Hematopoietic multipotent progenitor cell treated with erythropoietin and hydrocortisone succinate and interleukin-3 and kit ligand, for 17 days (in vitro differentiated cells): ENCODE data around the gene RABEP2.
"Not testable (repeated sequence)": the region's sequence is repeated elsewhere in the genome, so short reads cannot be mapped to it uniquely, and the experiment has no call there.

Source experiments
- DNase-seq: peaks from one replicate; pipeline ENCODE4 v3.0.0-alpha.2; 2015; ENCODE audit warnings: low spot score

Gene RABEP2

GRCh38 chr16:28924762-28925385 lies at the start of gene RABEP2:
TSS of gene RABEP2 (minus strand) at chr16:28925238. CDS start at chr16:28925163, 75 bp downstream.
- DNase-seq, result peak; percentile 91

GRCh38 chr16:28974437-28975157 lies 49.6 kb upstream of the RABEP2 start, which contains the start of gene SPNS1:
TSS of gene SPNS1 (plus strand) at chr16:28974778. CDS start at chr16:28975152, 374 bp downstream.
- peak; percentile 93 for DNase-seq

- DNase-seq, result peak; percentile 70
Measured at GRCh38 chr16:28974007-28974436, 49.0 kb upstream of the RABEP2 start.

- not testable (repeated sequence) for DNase-seq
Measured at GRCh38 chr16:28969696-28970095, 44.7 kb upstream of the RABEP2 start.

- no peak for DNase-seq
Measured at GRCh38 chr16:28967156-28967555, 42.1 kb upstream of the RABEP2 start.

GRCh38 chr16:28964496-28964895 lies 39.5 kb upstream of the RABEP2 start:
- no peak for DNase-seq

- no peak for DNase-seq
Measured at GRCh38 chr16:28964072-28964471, 39.0 kb upstream of the RABEP2 start.

GRCh38 chr16:28958836-28959235 lies 33.8 kb upstream of the RABEP2 start:
- DNase-seq, result no peak

GRCh38 chr16:28958216-28958615 lies 33.2 kb upstream of the RABEP2 start:
- DNase-seq, result no peak

GRCh38 chr16:28951410-28951943 lies 26.4 kb upstream of the RABEP2 start:
- peak; percentile 52 for DNase-seq

- DNase-seq, result peak; percentile 99
Measured at GRCh38 chr16:28950648-28951409, 25.8 kb upstream of the RABEP2 start, which contains the start of gene NFATC2IP. TSS of gene NFATC2IP (plus strand) at chr16:28950937. CDS start at chr16:28951012, 75 bp downstream.

- no peak for DNase-seq
Measured at GRCh38 chr16:28946681-28947080, 21.6 kb upstream of the RABEP2 start.

GRCh38 chr16:28943281-28943680 lies 18.2 kb upstream of the RABEP2 start:
- DNase-seq, result no peak

- DNase-seq, result not testable (repeated sequence)
Measured at GRCh38 chr16:28939825-28940224, 14.8 kb upstream of the RABEP2 start.

GRCh38 chr16:28938721-28939120 lies 13.7 kb upstream of the RABEP2 start:
- no peak for DNase-seq

- no peak for DNase-seq
Measured at GRCh38 chr16:28937222-28937876, 12.3 kb upstream of the RABEP2 start.

GRCh38 chr16:28936784-28937155 lies 11.7 kb upstream of the RABEP2 start:
- no peak for DNase-seq

GRCh38 chr16:28935924-28936783 lies 11.1 kb upstream of the RABEP2 start:
- DNase-seq, result peak; percentile 83

- no peak for DNase-seq
Measured at GRCh38 chr16:28935346-28935745, 10.3 kb upstream of the RABEP2 start.

GRCh38 chr16:28933171-28933570 lies 8.1 kb upstream of the RABEP2 start:
- no peak for DNase-seq
